Measurements from ENCODE around the gene DEFB132. TPM values are rescaled to one million over a fixed set of nuclear protein-coding genes. Genes with fewer than 3 reads are reported as not detected.
A peak's percentile ranks its signal among the peaks of the same experiment; 100 is the strongest.

The DEFB132 gene
- total and polyA plus RNA-seq, 2 of the 13 experiments (the other 11 are each of a cell fraction or from before 2014, with no cell fraction given) = not detected

- TF ChIP-seq MTERF4 (CRISPR knock-in tag; IDR thresholded peaks at IDR 0.05) = 0 out of 2 replicates have a peak, but pooled peaks have one; percentile 48
- TF ChIP-seq ZBTB26 (CRISPR knock-in tag; IDR thresholded peaks at IDR 0.05; ENCODE audit: borderline replicate concordance) = peak; percentile 64; the same call in 1 of the 2 replicates
- TF ChIP-seq DDIT3 (CRISPR knock-in tag; IDR thresholded peaks at IDR 0.05) = no peak
- no peak; the same call in 1 of the 2 replicates for TF ChIP-seq RAD21 (CRISPR knock-in tag; IDR thresholded peaks at IDR 0.05)
- TF ChIP-seq RXRA (CRISPR knock-in tag; IDR thresholded peaks at IDR 0.05) = peak; percentile 36; the same call in 1 of the 2 replicates
- peak; percentile 81; the same call in 1 of the 2 replicates for TF ChIP-seq THAP8 (CRISPR knock-in tag; IDR thresholded peaks at IDR 0.05; ENCODE audit: borderline replicate concordance)
- TF ChIP-seq RXRB (CRISPR knock-in tag; IDR thresholded peaks at IDR 0.05; ENCODE audit: borderline replicate concordance) = no peak
- no peak for TF ChIP-seq RBM39 (IDR thresholded peaks at IDR 0.05; ENCODE audit: low read depth, low read length, poor library complexity, severe bottlenecking)
- TF ChIP-seq HES4 (CRISPR knock-in tag; IDR thresholded peaks at IDR 0.05; ENCODE audit: borderline replicate concordance) = no peak
- TF ChIP-seq ZNF629 (CRISPR knock-in tag; conservative IDR thresholded peaks at IDR 0.05) = no peak
- peak; percentile 87; the same call in 1 of the 2 replicates for TF ChIP-seq ZNF782 (CRISPR knock-in tag; IDR thresholded peaks at IDR 0.05; ENCODE audit: borderline replicate concordance)
- no peak for TF ChIP-seq NR3C1 (CRISPR knock-in tag; IDR thresholded peaks at IDR 0.05)
- no peak for TF ChIP-seq KAT2B (IDR thresholded peaks at IDR 0.05; ENCODE audit: borderline replicate concordance, low read depth, low read length)
- no peak for TF ChIP-seq SOX13 (IDR thresholded peaks at IDR 0.05)
- TF ChIP-seq SOX13 (CRISPR knock-in tag; conservative IDR thresholded peaks at IDR 0.05 in 1 of 2, IDR thresholded peaks at IDR 0.05 in 1 of 2) = 0 out of 4 replicates have a peak, but pooled peaks have one; percentile 10 to 48
- no peak for TF ChIP-seq PHB2 (IDR thresholded peaks at IDR 0.05; ENCODE audit: partially characterized antibody)
- TF ChIP-seq ZBTB3 (CRISPR knock-in tag; IDR thresholded peaks at IDR 0.05; ENCODE audit: borderline replicate concordance, low read depth) = no peak
- TF ChIP-seq KAT8 (CRISPR knock-in tag; IDR thresholded peaks at IDR 0.05) = peak; percentile 15
- no peak; the same call in 1 of the 2 replicates for TF ChIP-seq ZNF234 (CRISPR knock-in tag; conservative IDR thresholded peaks at IDR 0.05)
- no peak for TF ChIP-seq ZNF597 (CRISPR knock-in tag; IDR thresholded peaks at IDR 0.05)
- TF ChIP-seq ZSCAN12 (CRISPR knock-in tag; IDR thresholded peaks at IDR 0.05) = no peak
- no peak for TF ChIP-seq ZBTB2 (CRISPR knock-in tag; IDR thresholded peaks at IDR 0.05; ENCODE audit: low read depth)
- 0 out of 2 replicates have a peak, but pooled peaks have one; percentile 27 for TF ChIP-seq KLF6 (CRISPR knock-in tag; IDR thresholded peaks at IDR 0.05)
These were observed 52.5 kb downstream of the DEFB132 start (continued) for GRCh38 chr20:309841-310644.

Measured in HepG2 (cell line).